NT2/D1 (cell line): ENCODE results near the gene PTPRT.

Source experiments
- DNase-seq: peaks from one replicate; pipeline ENCODE4 v3.0.0-alpha.2; 2011; ENCODE audit warnings: low read depth, low spot score
- H3K27me3 ChIP-seq: 2 replicates; pipeline ENCODE4 v1.6.0; 2011; ENCODE audit warnings: mild to moderate bottlenecking; ENCODE audit not compliant: insufficient read length, insufficient read depth
- H3K36me3 ChIP-seq: 2 replicates; pipeline ENCODE4 v1.6.1; 2011; ENCODE audit warnings: mild to moderate bottlenecking, low read length, mixed read lengths; ENCODE audit not compliant: insufficient read depth, insufficient read length
- H3K4me1 ChIP-seq: 2 replicates; pipeline ENCODE4 v1.5.1; 2011; ENCODE audit not compliant: insufficient read depth, insufficient read length
- H3K4me3 ChIP-seq: 2 replicates; pipeline ENCODE4 v1.5.1; 2011; ENCODE audit warnings: low read depth; ENCODE audit not compliant: insufficient read length
- H3K9ac ChIP-seq: 2 replicates; pipeline ENCODE4 v1.6.0; 2011; ENCODE audit warnings: low read depth; ENCODE audit not compliant: insufficient read length
- H3K9me3 ChIP-seq: 2 replicates; pipeline ENCODE4 v1.5.1; 2011; ENCODE audit warnings: mild to moderate bottlenecking, low read length; ENCODE audit not compliant: insufficient read depth
- SUZ12 ChIP-seq: IDR thresholded peaks from 2 replicates; pipeline ENCODE4 v1.6.1; 2011; ENCODE audit not compliant: insufficient read length, insufficient read depth; ENCODE audit errors: extremely low read depth
- YY1 ChIP-seq: IDR thresholded peaks from 2 replicates; pipeline ENCODE4 v1.6.1; 2011; ENCODE audit not compliant: insufficient read length, insufficient read depth
- ZNF274 ChIP-seq: IDR thresholded peaks from 2 replicates; pipeline ENCODE4 v1.6.1; 2011; ENCODE audit warnings: mild to moderate bottlenecking, low read depth, low read length

PTPRT gene

DNA sequence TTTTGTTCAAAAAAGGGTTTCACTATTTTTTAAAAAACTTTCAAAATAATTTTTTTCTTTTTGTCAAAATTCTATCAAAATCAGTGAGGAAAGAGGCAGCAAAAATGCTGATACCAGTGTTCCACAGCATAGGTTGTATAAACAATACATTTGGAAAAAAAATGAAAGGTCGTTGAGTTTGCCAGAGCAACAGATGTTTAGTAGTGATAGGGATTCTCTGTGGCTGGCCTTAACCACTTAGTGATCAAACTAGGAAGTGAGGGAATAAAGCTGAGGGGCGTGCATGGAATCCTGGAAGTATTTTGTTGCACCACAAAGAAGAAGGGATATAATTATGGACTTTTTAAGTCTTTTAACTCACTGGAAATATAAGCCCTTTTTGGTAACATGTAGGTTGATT is 1016.3 kb downstream of the PTPRT start:
- Histone ChIP-seq H3K4me1 (no peaks in the 10 kb centered on the region), H3K36me3 (no peaks in the 10 kb centered on the region), H3K9me3 (no peaks in the 10 kb centered on the region), H3K9ac (no peak overlapping the region), H3K27me3 (peaks cover 35% of the 10 kb centered on the region), H3K4me3 (no peak overlapping the region)
- no peak for DNase-seq
- TF ChIP-seq YY1 (no peak), ZNF274 (no peak), SUZ12 (no peak)

DNA sequence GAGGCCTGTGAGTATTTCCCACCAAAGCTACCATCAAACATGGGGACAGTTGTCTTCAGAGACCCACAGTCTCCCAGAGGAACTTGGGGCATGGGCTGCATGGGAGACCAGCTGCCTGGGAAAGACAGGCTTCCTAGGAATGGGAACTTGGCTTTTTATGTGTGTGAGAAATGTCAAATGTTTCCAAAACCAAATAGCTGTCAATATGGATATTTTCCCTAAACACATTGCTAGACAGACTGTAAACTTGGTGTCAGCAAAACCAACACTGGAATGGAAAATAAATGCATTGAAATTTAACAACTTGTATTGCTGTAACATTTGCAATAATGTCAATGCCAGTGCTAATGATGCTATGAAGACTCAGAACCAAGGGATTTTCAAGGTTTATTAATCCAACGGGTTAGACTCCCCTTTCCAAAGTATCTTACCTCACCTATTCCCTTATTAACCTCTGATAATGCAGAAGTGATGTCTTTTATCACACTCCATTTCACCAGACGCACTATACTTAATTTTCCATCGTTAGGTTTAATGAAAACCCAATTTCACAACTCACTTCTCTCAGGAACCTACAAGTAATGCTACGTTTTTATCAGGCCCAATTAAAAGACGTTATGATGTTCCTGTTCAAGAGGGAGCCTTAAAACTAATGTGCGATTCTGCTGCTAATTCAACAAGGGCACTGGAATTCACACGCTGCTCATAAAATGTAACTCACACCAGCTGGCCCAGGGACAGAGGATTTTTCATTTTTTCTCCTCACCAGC is 1025.4 kb downstream of the PTPRT start:
- no peak overlapping the region for H3K9ac ChIP-seq
- no peaks in the 10 kb centered on the region for H3K36me3 ChIP-seq
- no peaks in the 10 kb centered on the region for H3K9me3 ChIP-seq
- H3K4me1 ChIP-seq, result peaks cover 5% of the 10 kb centered on the region
- H3K4me3 ChIP-seq, result no peak overlapping the region
- peaks cover 5% of the 10 kb centered on the region for H3K27me3 ChIP-seq
- no peak for TF ChIP-seq ZNF274
- TF ChIP-seq YY1, result no peak
- TF ChIP-seq SUZ12, result no peak
- no peak for DNase-seq

DNA sequence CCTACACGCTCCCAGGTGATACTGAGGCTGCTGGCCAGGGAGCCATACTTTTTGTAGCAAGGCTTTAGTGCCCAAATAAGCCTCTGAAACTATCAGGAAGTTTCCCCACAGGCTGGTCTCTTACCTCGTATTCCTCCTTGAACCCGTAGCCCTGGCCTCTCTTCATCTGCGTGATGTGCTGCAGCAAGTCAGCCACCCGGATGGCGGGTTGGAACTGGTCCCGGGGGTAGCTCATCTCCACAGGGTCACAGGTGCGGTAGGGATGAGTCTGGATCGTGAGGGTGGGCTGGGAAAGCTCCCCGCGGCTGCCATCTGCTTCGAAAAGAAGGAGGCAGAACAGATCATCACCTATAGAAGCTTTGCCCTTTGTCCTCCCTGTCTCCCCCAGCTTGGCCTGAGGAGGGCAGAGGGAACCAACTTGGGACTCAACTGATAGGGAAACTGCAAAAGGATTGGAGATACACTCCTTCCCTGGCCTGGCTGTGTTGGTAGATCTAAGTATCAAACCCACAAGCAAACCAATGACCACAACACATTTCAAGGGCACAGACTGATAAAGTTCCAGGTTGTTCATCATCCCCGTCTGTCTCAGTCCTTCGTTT is 1028.4 kb downstream of the PTPRT start:
- no peak for DNase-seq
- H3K9ac ChIP-seq, result no peak overlapping the region
- TF ChIP-seq ZNF274 (no peak), SUZ12 (no peak), YY1 (no peak)
- no peak overlapping the region for H3K4me3 ChIP-seq
- H3K27me3 ChIP-seq, result peaks cover 5% of the 10 kb centered on the region
- no peaks in the 10 kb centered on the region for H3K36me3 ChIP-seq
- no peaks in the 10 kb centered on the region for H3K9me3 ChIP-seq
- peaks cover 5% of the 10 kb centered on the region for H3K4me1 ChIP-seq

DNA sequence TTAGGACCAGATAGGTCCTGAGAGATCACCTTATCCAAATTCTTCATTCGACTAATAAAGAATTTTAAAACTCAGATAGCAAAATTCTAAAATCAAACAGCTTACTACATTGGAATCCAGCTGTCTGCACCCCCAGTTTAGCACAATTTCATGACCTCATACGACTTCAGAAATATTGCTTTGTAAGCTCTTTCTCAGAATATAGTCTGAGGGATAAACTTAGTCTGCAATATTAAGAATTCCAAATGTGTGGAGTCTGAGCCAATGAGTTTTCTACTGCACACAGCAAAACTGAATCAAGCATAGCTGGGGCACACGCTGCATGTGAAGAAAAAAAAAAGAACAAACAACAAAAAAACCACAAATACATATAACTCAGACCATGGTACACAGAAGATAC is 1029.9 kb downstream of the PTPRT start:
- Histone ChIP-seq H3K27me3 (peaks cover 5% of the 10 kb centered on the region), H3K36me3 (no peaks in the 10 kb centered on the region), H3K9ac (no peak overlapping the region), H3K4me1 (peaks cover 5% of the 10 kb centered on the region), H3K4me3 (no peak overlapping the region), H3K9me3 (no peaks in the 10 kb centered on the region)
- no peak for TF ChIP-seq ZNF274
- no peak for TF ChIP-seq YY1
- TF ChIP-seq SUZ12, result no peak
- DNase-seq, result no peak

DNA sequence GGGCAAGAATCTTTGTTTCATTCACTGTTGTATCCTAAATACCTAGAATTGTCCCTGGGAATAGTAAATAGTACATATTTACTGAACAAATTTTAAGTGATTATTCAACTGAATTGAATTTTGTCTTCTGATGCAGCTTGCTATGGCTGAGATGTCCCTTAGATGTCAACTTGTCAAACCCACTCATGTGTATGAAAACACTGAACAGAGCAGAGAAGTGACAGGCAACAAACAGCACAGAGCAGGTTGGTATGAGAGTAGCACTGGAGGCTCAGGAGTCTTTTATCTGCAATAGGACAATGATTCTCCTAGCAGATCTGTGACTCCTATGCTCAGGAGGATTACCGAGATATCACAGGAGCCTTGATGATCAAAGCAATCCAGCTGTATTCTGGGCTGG is 1031.4 kb downstream of the PTPRT start:
- no peak overlapping the region for H3K4me3 ChIP-seq
- H3K36me3 ChIP-seq, result no peaks in the 10 kb centered on the region
- peaks cover 5% of the 10 kb centered on the region for H3K4me1 ChIP-seq
- peaks cover 5% of the 10 kb centered on the region for H3K27me3 ChIP-seq
- no peak overlapping the region for H3K9ac ChIP-seq
- no peaks in the 10 kb centered on the region for H3K9me3 ChIP-seq
- DNase-seq, result no peak
- no peak for TF ChIP-seq SUZ12

DNA sequence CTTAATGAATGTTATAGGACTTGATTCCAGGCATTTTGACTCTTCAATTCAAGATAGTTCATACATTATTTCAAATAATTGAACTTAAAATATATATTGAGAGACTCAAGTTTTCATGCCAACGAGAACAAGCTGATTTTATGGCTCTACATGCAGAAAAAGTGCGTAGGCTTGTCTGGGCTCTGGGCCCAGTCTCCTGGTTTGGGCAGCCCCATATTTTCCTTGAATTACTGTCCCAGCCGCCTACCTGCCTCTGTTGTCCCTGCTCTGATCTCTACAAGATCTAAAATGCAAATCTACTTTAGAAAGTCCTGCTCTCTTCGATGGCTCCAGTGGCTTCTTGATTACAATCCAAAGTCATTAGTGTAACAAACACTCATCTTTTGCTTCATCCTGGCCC is 1034.1 kb downstream of the PTPRT start:
- H3K9ac ChIP-seq, result no peak overlapping the region
- H3K4me1 ChIP-seq, result peaks cover 3% of the 10 kb centered on the region
- TF ChIP-seq YY1 (no peak), SUZ12 (no peak), ZNF274 (no peak)
- no peaks in the 10 kb centered on the region for H3K9me3 ChIP-seq
- no peaks in the 10 kb centered on the region for H3K27me3 ChIP-seq
- H3K36me3 ChIP-seq, result no peaks in the 10 kb centered on the region
- DNase-seq, result no peak
- H3K4me3 ChIP-seq, result no peak overlapping the region

DNA sequence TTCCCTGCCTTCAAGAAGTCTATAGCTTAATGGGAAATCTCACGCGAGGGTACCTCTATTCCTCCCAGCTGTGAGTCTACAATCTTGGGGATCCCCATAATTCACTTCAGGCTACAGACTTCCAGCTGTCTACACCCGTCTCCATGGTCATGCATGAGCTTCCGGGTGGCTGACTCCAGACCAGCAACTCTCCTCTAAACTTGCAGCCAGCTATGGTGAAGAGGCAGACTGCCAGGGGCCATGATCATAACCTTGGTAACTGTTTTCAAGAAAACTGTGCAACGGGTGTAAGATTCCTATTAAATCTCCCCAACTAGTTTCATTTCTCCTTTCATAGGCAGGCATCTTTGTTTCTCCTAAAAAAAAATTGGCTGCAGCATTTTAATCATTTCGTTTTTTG is 1037.1 kb downstream of the PTPRT start:
- TF ChIP-seq YY1 (no peak), ZNF274 (no peak), SUZ12 (no peak)
- H3K4me1 ChIP-seq, result no peaks in the 10 kb centered on the region
- H3K36me3 ChIP-seq, result no peaks in the 10 kb centered on the region
- no peak overlapping the region for H3K4me3 ChIP-seq
- DNase-seq, result no peak
- no peaks in the 10 kb centered on the region for H3K27me3 ChIP-seq
- H3K9me3 ChIP-seq, result no peaks in the 10 kb centered on the region
- H3K9ac ChIP-seq, result no peak overlapping the region

DNA sequence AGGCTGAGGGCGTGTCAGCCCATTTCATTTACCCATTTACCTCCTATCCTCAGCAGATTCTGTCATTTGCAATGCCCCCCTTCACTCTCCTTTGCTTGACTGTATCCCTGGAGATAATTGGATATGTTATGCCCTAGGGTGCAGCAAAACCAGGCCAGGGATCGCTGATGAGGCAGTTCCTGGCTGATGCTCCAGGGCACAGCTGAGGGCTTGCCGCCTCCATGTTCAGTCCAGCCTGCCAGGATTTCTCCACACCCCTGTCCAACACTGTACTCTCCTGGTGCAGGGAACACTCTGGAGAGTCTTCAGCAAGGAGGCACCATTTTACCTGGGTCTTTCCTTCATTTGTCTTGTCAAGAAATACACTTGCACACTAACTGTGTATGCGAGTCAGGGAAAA is 1039.5 kb downstream of the PTPRT start:
- no peak for TF ChIP-seq ZNF274
- TF ChIP-seq SUZ12, result no peak
- TF ChIP-seq YY1, result no peak
- no peaks in the 10 kb centered on the region for H3K4me1 ChIP-seq
- H3K27me3 ChIP-seq, result no peaks in the 10 kb centered on the region
- no peak overlapping the region for H3K9ac ChIP-seq
- H3K4me3 ChIP-seq, result no peak overlapping the region
- no peak for DNase-seq
- no peaks in the 10 kb centered on the region for H3K9me3 ChIP-seq
- no peaks in the 10 kb centered on the region for H3K36me3 ChIP-seq
